Effector CD8-positive, alpha-beta T cell (primary cell): ENCODE measurements around the gene EN2.

Source experiments
- DNase-seq: peaks from one replicate; lab custom pipeline; 2025; lab: John Stamatoyannopoulos, UW

Gene EN2

GRCh38 chr7:155464183-155464582, 6.3 kb downstream of the EN2 start:
- no peak for DNase-seq

DNA sequence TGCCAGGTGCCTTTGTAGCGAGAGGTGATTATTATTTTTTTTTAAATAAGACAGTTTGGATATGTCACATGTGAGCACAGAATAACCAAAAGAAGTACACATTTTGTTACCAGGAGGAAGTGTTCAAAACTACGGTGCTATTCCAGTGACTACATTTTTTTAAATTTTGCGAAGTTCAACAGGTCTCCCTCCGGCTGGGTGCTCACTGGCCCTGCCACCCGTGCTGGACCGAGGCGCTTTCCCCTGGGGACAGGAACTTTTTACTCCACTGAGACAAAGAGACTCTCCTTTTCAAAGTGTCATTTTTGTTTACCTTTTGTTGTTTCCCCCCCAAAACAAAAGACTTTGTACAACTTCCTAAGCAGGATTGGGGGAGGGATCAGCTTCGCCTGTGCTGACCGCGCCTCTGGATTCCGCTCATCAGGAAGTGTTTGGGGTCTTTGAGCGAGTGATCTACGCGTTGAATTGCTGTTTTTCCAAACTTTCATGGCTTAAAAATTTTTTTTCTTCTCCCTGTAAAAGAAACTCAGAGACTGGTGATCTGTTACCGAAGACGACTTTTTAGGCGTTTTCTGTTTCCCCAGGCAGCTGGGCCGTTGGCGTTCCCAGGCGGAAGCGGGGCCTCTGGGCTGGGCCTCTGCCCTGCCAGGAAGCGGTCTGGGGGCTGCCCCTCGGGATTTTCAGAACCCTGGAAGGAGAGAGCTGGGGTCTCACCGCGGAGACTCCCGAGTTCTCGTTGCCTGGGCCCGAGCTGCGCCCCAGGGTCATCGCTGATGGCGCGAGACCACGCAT, 7.2 kb downstream of the EN2 start:
- no peak for DNase-seq

DNA sequence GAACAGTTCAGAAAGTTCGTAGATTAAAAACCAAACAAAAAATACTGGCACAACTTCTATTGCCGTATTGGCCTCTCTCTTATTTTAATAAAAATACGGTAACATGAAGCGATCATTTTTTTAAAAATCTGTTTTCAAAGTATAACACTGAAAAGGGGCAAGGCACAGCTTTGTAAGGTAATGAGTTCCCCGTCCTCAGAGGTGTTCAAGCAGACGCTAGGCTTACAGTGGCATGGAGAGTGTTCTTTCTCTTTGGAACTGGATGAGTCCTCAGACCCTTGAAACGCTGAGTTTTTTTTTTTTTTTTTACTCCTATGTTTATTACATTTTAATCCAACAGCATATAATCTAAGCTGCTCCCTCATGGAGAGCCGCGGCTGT, 7.8 kb downstream of the EN2 start:
- DNase-seq = no peak

DNA sequence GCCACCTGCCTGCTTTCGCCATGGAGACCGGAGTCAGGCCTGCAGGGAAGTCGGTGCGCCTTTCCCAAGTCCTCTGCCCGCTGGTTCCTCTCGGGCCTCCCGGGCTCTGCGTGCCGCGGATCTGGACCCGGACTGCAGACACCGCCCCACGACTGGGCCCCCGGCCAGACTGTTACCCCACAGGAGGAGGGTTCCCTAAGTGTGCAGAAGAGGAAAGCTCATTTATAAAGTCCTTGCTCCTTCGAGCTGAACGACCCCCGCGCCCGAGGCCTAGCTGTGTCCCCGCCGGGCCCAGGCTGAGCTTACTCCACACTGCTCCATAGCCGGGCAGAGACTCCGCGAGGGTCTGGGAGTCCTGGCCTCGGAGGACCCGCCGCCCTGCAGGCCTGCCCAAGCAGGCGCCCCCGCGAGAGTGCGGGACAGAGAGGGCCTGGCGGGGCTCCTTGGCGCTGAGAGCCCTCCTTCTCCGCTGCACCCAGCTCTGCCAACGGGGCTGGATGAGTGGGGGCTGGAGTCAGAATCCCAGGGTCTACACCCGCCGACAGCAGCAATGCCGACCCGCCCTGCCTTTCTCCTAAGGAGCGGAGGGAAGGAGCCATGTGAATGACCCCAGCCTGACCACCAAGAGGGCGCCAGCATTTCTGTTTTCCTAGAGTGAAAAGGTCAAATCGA, 8.3 kb downstream of the EN2 start:
- DNase-seq = no peak

DNA sequence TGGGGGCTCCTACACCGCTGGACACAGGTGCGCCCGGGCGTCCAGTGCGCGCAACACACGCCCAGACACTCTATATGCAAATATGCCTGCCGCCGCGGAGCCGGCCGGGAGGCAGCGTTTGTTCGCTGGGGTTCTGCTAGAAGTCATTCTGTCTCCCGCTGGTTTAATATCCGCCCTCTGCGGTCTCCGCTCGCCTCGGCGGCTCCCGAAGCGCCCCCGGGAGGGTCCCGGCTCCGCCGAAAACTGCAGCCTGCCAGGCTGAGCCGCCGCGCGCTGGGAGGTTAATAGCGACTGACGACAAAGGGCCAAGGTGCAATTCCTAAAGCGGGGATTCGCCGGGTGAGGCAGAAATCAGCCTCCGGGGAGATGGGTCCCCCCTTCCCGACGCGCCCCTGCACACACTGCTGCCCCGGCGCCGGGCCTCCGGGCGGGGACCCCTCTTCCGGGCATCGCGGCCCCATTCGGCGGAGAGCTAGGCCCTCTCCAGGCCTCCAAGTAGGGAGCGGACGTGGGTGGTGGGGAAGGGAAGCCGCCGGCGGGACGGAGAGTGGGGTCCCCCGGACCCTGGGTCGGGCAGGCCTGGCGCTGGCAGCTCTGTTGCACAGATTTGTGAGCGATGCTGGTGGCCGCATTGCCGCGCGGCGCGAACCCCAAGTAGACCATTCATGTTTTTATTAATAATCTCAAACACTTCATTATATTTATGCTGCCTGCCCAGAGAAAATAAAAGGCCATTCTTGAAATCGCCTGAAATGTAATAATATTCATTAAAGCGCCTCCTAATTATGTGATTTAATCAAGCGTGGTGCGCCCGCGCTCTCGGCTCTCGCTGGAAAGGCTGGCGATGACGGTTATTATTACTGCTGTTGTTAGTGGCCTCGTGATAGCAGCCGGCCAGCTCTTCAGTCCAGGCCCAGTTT, 9.1 kb downstream of the EN2 start:
- peak; percentile 4 for DNase-seq

GRCh38 chr7:155467846-155468784, 10.2 kb downstream of the EN2 start:
- no peak for DNase-seq

DNA sequence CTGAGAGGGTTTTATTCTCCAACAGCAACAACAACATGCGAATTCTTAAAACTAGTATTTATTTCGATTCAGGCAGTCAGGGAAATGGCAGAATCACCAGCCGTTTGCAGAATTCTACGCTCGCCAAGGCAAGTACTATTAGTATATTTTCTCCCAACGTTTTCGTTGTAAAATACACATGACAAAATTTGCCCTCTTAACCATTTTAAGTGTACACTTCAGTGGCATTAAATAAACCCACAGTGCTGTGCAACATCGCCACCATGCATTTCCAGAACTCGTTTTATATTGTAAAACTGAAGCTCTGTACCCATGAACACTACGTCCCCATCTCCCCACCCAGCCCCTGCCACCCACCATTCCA, 10.8 kb downstream of the EN2 start:
- DNase-seq = no peak

DNA sequence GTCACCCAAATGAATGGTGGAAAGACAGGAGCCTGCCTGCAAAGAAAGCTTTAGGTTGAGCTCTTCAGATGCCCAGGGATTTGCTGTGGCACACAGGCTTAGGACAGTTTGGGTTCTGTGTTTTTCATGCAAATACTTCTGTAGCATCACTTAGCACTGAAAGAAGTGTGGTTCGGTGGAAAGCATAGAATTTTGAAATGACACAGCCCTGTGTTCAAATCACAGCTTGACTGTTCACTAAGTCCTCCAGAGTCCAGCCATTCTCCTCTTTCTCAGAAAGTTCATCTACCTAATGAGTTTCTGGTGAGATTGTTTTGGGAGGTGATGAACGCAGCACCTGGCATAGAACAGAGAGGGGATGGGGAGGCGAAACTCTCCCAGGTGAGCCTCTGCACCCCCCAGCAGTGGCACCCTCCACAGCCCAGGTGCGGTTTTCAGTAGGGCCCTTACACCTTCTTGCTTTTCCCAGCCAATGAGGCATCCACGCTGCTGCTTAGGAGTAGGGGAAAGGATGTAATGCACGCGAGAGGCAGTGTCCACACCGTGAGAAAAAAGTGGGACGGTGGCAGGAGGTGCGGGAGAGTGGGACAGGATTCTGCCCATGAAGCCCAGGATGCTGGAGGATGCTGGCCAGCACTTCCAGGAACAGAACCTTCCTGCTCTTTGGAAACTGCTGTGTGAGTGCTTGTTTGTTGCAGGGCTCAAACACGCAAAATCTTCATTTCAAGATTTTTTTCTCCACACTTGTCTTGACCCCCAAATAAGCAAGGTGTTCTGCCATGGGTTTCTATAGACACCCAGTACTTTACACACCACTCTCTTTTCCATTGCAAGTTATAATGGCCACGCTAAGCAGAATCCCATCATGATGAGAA, 11.6 kb downstream of the EN2 start:
- no peak for DNase-seq

- no peak for DNase-seq
Measured at GRCh38 chr7:155470186-155470487, 12.2 kb downstream of the EN2 start.

DNA sequence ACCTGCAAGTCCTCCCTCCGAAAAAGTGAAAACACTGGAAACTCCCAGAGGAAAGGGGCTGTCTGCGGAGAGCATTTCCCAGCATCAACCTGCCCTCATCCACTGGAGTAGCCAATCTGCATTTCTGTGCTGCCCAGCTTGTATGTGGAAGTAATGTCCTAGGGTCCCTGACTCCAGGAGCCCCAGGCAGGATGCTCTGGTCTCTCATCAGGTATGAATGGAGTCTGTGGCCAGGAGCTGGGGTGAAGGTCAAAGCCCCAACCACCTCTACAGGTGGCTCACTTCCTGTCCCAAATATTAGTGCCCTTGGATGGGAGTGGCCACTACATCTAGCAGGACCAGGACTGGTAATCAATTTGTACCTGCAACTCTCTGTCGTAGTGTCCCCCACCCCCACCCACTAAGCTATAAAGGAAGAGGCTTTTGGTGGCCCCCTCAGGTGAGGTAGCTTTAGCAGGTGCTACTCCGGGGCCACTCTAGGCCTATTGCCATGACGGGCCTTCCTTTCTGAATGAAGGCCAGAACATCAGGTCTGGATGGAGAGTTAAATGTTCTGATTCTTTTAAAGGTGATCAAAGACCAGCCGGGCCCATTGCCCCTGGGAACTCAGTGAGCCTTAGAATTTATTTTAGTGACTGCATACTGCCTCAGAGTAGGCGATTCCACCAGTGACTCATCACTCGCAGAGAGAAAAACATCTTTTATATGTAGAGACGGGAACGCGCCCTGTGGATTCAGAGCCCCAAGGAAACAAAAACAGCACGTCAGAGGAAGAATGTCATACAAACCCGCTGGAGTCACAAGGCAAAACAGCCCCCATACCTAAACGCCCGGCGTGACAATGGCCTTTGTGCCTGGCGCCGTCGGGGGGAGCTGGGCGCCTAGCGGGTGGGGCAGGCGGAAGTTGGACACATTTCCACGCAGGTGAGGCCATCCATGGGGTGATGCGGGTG, 13.0 kb downstream of the EN2 start:
- DNase-seq = no peak

DNA sequence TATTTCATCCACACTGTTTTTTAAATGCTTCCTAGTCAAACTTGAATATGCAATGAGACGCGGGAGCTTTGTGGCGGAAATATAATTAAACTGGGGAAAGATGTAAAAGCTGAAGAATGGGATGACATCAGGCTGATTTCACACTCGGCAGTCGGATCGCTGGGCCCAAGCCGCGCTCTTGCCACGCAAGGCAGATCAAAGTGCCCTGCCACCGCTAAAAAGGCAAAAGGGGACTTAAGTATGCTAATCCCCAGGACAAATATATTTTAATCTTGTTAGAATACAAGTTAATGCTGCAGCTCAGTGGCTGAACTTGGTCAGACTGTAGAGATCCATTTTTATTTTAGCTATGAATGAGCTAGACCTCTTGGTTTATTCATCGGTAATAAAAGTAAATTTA, 13.8 kb downstream of the EN2 start:
- no peak for DNase-seq

- DNase-seq = no peak
Measured at GRCh38 chr7:155477476-155477875, 19.5 kb downstream of the EN2 start.

GRCh38 chr7:155481764-155482163, 23.8 kb downstream of the EN2 start:
- no peak for DNase-seq

- DNase-seq = no peak
Measured at GRCh38 chr7:155482511-155483183, 24.7 kb downstream of the EN2 start.

DNA sequence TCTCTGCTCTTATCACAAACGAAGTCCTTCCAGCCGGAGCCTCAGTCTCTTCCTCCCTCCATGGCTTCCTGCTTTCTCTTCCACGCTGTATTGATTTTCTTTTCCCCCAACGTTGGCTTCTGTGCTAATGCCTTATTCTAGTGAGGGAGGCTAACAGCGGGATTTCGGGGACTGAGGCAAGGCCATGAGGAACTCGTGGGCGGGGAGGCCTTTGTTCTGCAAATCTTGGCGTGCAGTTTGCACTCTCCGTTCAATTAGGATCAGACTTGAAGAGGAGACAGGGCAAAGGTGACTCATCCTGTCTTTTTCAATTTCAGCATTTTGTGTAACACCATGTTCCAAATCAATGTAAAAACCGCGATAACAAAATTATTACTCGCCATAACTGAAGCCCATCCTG, 25.3 kb downstream of the EN2 start:
- DNase-seq = no peak

DNA sequence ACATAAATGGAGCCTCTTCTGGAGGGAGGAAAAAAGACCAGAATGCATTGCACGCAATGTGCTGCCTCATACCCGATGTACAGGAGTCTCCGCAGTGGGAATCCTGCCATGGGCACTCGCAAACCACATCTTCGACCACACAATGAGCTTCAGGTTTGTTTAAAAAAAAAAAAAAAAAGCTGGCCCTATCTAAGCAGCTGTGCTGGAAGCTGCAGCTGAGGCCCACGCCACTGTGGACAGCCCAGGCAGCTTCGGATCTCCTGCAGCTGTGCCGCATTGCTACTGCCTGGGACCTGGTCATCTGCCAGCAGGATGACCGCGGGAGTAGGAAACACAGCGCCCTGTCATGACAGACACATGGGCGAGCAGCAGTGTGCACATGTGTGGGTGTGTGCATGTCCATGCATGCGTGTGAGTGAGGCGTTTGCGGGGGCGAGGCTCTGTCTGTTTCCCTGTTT, 26.0 kb downstream of the EN2 start:
- DNase-seq = no peak

- no peak for DNase-seq
Measured at GRCh38 chr7:155484483-155485399, 26.8 kb downstream of the EN2 start.
